Urothelium cell line (cell line): Measurements from ENCODE around the gene CRAT.
"Not testable (repeated sequence)": the region's sequence is repeated elsewhere in the genome, so short reads cannot be mapped to it uniquely, and the experiment has no call there.

Source experiments
- DNase-seq: peaks from one replicate; pipeline ENCODE4 v3.0.0; 2011; ENCODE audit warnings: low spot score, mixed read lengths
- FAIRE-seq: peaks from 2 replicates; lab custom pipeline; 2011; peaks lifted over from hg19 to GRCh38; lab: Jason Lieb, UNC

CRAT gene

DNA sequence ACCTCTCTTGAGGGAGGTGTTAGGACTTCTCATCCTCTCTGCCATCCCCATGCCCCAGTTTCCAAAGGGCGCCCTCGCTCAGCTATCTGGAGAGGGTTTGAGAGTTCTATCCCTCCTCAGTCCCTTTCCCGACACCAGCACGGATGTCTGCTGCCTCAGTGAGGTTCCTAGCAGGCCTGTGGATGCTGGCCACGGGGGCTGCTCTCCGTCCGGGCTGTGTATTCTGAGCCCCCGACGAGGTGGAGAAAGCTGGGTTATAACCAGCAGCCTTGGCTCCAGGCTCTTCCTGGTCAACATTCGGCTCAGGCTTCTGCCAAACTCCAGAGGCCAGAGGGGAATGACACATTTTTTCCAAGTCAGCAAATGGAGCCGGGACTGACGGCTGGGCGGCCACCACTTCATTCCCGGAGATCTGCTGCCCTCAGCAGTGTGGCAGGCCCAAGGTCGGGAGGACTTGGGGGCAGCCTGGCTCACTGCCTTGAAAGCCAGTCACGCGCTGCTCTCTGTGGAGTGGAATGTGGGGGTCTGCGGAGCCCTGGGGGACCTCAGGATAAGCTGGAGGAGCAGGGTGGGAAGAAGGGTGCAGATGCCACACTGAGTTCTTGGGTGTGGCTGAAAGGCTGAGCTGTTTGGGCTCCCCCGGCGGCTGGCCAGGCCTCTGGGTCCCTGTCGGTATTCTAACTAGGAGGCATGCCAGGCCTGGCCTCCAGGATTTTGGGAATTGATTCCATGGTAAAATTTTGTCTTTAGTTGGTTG, 28.1 kb upstream of the CRAT start:
- DNase-seq (no peak), FAIRE-seq (no peak)

DNA sequence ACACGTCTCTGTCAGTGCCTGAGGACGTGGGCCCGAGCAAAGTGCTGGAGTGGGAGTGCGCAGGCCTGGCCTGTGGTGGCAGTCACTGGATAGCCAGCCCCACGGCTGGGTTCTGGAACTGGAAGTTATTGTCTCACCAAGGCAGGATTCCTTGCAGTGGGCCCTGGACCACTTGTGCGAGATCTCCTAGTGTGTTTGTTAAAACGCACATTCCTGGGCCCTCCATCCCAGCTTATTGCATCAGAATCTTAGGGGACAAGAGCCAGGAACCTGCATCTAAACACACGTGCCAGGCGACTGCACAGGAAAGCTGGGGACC, 27.5 kb upstream of the CRAT start:
- DNase-seq (no peak), FAIRE-seq (no peak)

DNA sequence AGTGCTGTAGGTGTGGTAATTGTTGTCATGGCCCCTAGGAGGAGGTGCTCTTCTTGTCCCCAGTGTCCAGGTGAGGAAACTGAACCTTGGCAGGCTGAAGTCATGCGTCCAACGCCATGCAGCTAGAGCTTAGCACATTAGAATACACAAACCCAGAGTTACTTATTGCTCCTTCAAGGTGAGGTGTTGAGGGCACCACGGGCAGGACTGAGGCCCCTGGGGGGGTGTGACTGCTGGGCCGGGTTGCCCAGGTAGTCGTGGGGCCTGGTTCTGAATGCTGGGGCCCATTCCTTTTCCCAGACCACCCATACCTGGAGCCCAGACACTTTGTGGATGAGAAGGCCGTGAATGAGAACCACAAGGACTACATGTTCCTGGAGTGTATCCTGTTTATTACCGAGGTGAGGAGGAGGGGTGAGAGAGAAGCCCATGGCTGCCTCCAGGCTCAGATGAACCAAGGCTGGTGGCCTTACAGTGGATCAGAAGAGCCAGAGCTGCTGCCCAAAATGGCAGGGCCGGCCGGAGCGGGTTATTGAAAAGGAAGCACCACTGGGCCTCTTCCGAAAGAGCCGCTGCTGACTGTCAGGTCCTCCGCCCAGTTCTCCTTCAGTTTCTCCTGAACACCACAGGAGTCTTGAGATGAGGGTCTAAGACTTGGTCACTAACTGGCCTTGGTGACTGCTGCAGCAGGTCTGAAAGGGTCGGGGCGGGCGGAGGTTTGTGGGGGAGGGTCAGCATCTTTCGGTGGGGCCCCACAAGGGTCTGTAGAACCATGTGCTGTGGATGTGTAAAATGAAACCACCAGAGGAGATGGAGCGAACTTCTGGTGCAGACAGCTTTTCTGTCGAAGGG, 26.9 kb upstream of the CRAT start:
- FAIRE-seq (no peak), DNase-seq (no peak)

DNA sequence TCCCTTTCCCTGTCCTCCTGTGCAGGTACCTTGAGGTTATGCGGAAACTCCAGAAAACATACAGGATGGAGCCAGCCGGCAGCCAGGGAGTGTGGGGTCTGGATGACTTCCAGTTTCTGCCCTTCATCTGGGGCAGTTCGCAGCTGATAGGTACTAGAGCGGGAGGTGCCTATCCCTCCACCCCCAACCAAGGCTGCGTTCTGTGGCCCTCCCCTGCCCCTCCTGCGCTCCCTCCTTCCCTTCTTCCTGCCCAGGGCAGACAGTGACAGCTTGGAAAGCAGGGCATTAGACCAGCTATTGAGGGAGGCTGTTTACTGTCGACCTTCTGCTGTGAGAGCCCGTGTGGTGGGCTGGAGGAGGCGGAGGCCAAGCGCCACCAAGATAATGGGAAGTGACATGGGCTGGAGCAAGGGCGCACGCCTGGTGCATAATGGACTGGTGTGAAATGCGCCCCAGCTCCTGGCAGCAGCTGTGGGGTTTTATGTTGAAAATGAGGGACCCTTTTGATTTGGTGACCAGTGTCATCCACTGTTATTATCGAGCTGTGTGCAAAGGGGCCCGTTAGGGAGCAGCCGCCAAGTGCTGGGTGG, 25.9 kb upstream of the CRAT start:
- FAIRE-seq, result no peak
- DNase-seq, result no peak

GRCh38 chr9:129135476-129135875, 24.9 kb upstream of the CRAT start:
- FAIRE-seq (no peak), DNase-seq (no peak)

DNA sequence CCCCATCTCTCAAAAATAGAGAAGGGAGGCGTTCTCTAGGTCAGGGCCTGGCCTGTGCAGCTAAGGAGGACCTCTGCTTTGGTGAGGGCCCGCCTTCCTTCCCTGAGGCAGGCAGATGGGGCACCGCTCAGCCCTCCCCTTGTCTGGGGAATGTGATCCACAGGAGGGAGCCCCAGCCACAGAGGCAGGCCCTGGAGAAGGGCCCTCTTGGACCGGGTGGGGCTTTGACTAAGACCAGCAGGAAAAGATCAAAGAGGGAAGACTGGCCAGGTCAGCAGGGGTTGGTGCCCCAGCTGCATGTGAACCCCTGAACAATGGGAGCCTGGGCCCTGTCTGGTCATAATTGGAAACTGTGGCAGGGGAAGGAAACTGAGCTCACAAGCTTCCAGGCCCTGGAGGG, 22.5 kb upstream of the CRAT start:
- FAIRE-seq (no peak), DNase-seq (no peak)

DNA sequence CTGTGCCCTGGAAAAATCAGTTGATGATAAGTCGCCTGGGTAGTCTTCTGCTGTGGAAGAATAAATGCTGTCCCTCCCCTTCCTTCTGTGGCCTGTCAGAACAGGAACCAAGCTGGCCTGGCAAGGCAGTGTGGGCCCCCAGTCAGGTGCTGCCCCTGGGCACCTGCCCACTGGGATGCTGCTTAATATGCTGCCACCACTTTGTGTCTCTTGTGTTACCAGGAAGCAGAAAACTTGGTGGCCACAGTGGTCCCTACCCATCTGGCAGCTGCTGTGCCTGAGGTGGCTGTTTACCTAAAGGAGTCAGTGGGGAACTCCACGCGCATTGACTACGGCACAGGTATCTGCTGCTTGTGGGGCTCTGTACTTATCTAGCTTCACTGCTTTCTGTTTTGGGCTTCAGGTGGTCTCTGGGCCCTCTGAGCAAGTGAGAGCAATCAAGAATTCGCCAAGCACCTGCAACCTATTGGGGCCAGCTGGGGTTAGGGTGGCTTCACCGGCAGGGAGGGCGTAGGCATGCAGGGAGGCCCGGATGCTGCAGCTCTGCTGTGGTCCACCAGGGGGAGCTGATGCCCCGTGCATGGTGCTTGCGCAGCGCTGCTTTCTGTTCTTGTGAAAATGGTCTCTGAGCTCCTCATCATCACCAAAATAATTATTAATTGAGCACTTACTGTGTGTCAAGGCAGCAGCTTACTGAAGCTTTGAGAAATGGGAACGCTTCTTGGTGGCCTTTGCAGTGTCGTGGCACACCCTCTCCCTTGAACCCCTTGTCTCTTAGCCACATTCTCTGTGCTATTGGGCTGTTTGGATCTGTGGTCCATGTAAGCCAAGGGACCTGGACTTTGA, 20.9 kb upstream of the CRAT start:
- FAIRE-seq, result no peak
- DNase-seq, result peak; percentile 86

DNA sequence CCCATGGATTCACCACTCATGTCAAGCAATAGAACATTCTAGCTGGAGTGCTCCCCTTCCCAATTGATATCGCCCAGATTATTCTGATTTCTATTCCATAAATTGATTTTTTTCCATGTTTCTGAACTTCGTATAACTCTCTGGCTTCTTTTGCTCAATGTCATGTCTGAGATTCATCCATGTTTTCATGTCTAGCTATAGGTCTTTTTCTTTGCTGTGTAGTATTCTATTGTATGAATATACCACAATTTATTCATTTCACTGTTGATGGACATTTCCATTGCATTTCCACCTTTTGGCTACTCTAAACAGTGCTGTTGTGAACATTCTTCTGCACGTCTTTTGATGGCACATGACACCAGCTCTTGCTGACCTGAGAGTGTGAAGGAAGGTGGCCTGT, 20.2 kb upstream of the CRAT start:
- no peak for DNase-seq
- FAIRE-seq, result no peak

DNA sequence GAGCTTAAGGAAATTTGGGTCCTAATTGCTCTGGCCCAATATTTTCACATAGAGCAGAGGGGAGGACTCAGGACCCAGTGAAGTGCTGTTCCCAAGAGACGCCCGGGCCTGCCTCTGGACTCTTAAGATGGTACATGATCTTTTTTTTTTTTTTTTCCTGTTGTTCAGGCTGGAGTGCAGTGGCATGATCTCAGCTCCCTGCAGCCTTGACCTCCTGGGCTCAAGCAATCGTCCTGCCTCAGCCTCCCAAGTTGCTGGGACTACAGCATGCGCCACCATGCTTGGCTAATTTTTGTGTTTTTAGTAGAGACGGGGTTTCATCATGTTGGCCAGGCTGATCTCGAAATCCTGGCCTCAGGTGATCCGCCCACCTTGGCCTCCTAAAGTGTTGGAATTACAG, 19.7 kb upstream of the CRAT start:
- FAIRE-seq, DNase-seq: not testable (repeated sequence)

- DNase-seq (no peak), FAIRE-seq (no peak)
Measured at GRCh38 chr9:129128689-129129088, 18.1 kb upstream of the CRAT start.

GRCh38 chr9:129126749-129127618, 16.4 kb upstream of the CRAT start:
- DNase-seq (no peak), FAIRE-seq (no peak)

DNA sequence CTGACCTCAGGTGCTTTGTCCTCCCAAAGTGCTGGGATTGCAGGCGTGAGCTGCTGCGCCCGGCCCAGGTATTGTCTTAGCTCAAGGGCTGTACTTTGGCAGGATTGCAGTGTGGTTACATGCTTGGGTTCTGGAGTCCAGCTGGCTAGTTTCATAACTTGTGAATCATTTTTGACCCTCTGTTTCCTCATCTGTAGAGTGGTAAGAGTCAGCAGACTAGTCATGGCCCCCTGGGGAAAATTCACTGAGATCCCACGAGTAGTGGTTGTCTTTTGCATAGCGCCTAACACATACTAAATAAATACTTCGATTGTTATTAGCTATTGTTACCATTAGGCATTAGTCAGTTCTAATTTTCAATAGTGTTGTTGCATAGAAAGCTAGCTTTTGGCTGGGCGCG, 14.9 kb upstream of the CRAT start:
- no peak for FAIRE-seq
- DNase-seq, result no peak

- FAIRE-seq, result no peak
Measured at GRCh38 chr9:129124506-129125069, 14.0 kb upstream of the CRAT start.

GRCh38 chr9:129122976-129123375, 12.4 kb upstream of the CRAT start:
- FAIRE-seq, DNase-seq: not testable (repeated sequence)

More at GRCh38 chr9:129124506-129125069, 14.0 kb upstream of the CRAT start:
- no peak for DNase-seq

DNA sequence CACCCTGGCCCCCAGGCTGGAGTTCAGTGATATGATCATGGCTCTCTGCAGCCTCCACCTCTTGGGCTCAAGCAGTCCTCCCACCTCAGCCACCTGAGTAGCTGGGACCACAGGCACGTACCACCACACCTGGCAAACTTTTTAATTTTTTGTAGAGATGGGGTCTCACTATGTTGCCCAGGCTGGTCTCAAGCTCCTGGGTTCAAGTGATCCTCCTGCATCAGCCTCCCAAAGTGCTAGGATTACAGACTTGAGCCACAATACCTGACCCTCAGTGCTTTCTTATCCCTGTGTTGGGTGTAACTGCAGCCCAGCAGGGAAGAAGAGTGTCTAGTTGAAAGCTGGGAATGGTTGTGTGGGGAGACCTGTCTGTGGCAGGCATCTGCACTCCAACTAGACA, 11.5 kb upstream of the CRAT start:
- DNase-seq, result no peak
- FAIRE-seq, result no peak

GRCh38 chr9:129121483-129121882, 10.9 kb upstream of the CRAT start:
- FAIRE-seq, result peak; percentile 9
- no peak for DNase-seq

DNA sequence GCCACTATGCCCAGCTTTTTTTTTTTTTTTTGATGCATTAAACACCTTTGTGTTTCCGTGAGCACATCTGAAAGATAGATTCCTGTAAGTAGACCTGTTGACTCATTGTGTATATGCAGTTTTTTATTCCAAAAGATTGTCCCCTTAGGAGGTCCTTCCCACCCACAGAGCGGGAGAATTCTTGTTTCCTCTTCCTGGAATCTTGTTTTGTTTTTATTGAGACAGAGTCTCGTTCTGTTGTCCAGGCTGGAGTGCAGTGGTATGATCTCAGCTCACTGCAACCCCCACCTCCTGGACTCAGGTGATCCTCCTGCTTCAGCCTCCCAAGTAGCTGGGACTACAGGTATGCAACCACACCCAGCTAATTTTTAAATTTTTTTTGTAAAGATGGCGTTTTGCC, 8.2 kb upstream of the CRAT start:
- FAIRE-seq (no peak), DNase-seq (no peak)

DNA sequence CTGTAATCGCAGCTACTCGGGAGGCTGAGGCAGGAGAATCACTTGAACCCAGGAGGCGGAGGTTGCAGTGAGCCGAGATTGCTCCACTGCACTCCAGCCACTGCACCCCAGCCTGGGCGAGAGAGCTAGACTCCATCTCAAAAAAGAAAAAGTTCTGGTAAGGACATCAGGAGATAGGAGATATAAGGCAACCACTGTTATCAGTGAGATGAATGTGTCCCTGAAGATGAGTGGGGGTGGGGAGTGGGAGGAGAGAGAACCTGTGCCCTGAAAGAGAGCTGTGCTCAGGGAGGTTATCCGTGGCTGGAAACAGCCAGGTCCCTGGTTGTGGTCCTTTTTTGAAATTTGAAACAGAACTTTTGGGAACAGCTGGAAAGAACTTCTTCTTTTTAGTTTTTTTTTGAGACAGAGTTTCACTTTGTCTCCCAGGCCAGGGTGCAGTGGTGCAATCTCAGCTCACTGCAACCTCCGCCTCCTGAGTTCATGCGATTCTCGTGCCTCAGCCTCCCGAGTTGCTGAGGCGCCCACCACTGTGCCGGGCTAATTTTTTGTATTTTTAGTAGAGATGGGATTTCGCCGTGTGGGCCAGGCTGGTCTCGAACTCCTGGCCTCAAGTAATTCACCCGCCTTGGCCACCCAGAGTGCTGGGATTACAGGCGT, 3.2 kb upstream of the CRAT start:
- FAIRE-seq, result no peak
- no peak for DNase-seq

- not testable (repeated sequence) for FAIRE-seq, DNase-seq
Measured at GRCh38 chr9:129112526-129112925, 1.9 kb upstream of the CRAT start.
